LNCaP clone FGC (cell line): ENCODE measurements around the gene FCMR.

Experiments
- DNase-seq: peaks from one replicate; pipeline ENCODE4 v3.0.0-alpha.2; 2011; ENCODE audit warnings: low read depth
- H3K4me3 ChIP-seq: 2 replicates; pipeline ENCODE4 v1.5.1; 2011; ENCODE audit warnings: mild to moderate bottlenecking, low read depth, low read length, control low read depth
- CTCF ChIP-seq: IDR thresholded peaks from 2 replicates; pipeline ENCODE4 v1.5.1; 2012; ENCODE audit warnings: mild to moderate bottlenecking; ENCODE audit not compliant: control insufficient read depth, insufficient read depth; ENCODE audit errors: extremely low read depth

The FCMR gene

GRCh38 chr1:206957639-206958038 is 35.9 kb upstream of the FCMR start:
- H3K4me3 ChIP-seq = no peak overlapping the region
- TF ChIP-seq CTCF = no peak
- DNase-seq = no peak

GRCh38 chr1:206955476-206956451 is 34.0 kb upstream of the FCMR start:
- no peak for TF ChIP-seq CTCF
- no peak overlapping the region for H3K4me3 ChIP-seq
- DNase-seq = no peak

- TF ChIP-seq CTCF = no peak
- no peak for DNase-seq
- H3K4me3 ChIP-seq = no peak overlapping the region
Measured at GRCh38 chr1:206954459-206955342, 33.0 kb upstream of the FCMR start.

- TF ChIP-seq CTCF = no peak
- peak; percentile 62 for DNase-seq
- no peak overlapping the region for H3K4me3 ChIP-seq
Measured at GRCh38 chr1:206953626-206954025, 31.9 kb upstream of the FCMR start.

DNA sequence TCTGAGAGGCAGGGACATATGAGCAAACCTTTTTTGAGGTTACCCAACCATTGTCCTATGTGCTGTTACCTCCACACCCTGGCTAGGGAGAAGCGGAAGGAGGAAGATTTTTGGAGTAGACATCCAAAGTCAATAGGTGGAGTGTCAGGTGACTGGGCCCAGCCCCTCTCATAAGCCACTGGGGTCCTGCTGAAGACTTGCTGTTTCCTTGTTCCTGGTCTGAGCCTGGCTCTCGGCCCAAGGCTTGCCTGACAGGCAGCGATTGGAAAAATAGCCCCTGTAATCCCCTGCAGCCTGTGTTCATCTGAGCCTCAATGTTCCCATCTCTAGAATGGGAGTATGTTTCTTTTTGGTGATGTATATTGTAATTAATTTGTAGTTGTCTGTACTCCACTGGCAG is 31.4 kb upstream of the FCMR start:
- no peak for TF ChIP-seq CTCF
- DNase-seq = peak; percentile 11
- H3K4me3 ChIP-seq = no peak overlapping the region

- H3K4me3 ChIP-seq = no peak overlapping the region
- no peak for TF ChIP-seq CTCF
- no peak for DNase-seq
Measured at GRCh38 chr1:206952171-206952570, 30.4 kb upstream of the FCMR start.
